ENCODE data around the gene MRPS6.

The MRPS6 gene

GRCh38 chr21:34046917-34047316 lies 26.5 kb upstream of the MRPS6 start:
- H3K9me3 Mint-ChIP-seq, result no peaks in the 10 kb centered on the region

GRCh38 chr21:34047835-34048234 lies 25.5 kb upstream of the MRPS6 start:
- Mint-ChIP-seq H3K4me3 (no peak overlapping the region), H3K27me3 (no peaks in the 10 kb centered on the region), H3K27ac (no peak overlapping the region), H3K4me1 (ENCODE audit: low read depth) (peaks cover 20% of the 10 kb centered on the region), H3K36me3 (ENCODE audit: low read depth) (no peaks in the 10 kb centered on the region), H3K9me3 (no peaks in the 10 kb centered on the region)
- no peak for DNase-seq

More at GRCh38 chr21:34046917-34047316, 26.5 kb upstream of the MRPS6 start:
- Mint-ChIP-seq H3K4me1 (ENCODE audit: low read depth) (peaks cover 26% of the 10 kb centered on the region), H3K4me3 (no peak overlapping the region), H3K36me3 (ENCODE audit: low read depth) (no peaks in the 10 kb centered on the region), H3K27ac (no peak overlapping the region), H3K27me3 (no peaks in the 10 kb centered on the region)
- no peak for DNase-seq

GRCh38 chr21:34052171-34052570 lies 21.2 kb upstream of the MRPS6 start:
- Mint-ChIP-seq H3K4me1 (ENCODE audit: low read depth) (peaks cover 5% of the 10 kb centered on the region), H3K27ac (no peak overlapping the region), H3K27me3 (no peaks in the 10 kb centered on the region), H3K36me3 (ENCODE audit: low read depth) (no peaks in the 10 kb centered on the region), H3K4me3 (no peak overlapping the region), H3K9me3 (no peaks in the 10 kb centered on the region)
- no peak for DNase-seq

GRCh38 chr21:34054259-34054658 lies 19.1 kb upstream of the MRPS6 start:
- H3K27ac Mint-ChIP-seq, result no peak overlapping the region
- H3K4me1 Mint-ChIP-seq (ENCODE audit: low read depth), result peaks cover 5% of the 10 kb centered on the region
- H3K4me3 Mint-ChIP-seq, result no peak overlapping the region
- no peak for DNase-seq
- H3K9me3 Mint-ChIP-seq, result no peaks in the 10 kb centered on the region
- no peaks in the 10 kb centered on the region for H3K27me3 Mint-ChIP-seq
- H3K36me3 Mint-ChIP-seq (ENCODE audit: low read depth), result no peaks in the 10 kb centered on the region

GRCh38 chr21:34055615-34056014 lies 17.8 kb upstream of the MRPS6 start:
- H3K4me1 Mint-ChIP-seq (ENCODE audit: low read depth), result peaks cover 5% of the 10 kb centered on the region
- no peak overlapping the region for H3K4me3 Mint-ChIP-seq
- H3K27me3 Mint-ChIP-seq, result no peaks in the 10 kb centered on the region
- no peak for DNase-seq
- H3K36me3 Mint-ChIP-seq (ENCODE audit: low read depth), result no peaks in the 10 kb centered on the region
- H3K27ac Mint-ChIP-seq, result no peak overlapping the region
- no peaks in the 10 kb centered on the region for H3K9me3 Mint-ChIP-seq

- peaks cover 5% of the 10 kb centered on the region for H3K9me3 Mint-ChIP-seq
- no peaks in the 10 kb centered on the region for H3K27me3 Mint-ChIP-seq
- no peak for DNase-seq
- H3K27ac Mint-ChIP-seq, result no peak overlapping the region
- H3K36me3 Mint-ChIP-seq (ENCODE audit: low read depth), result no peaks in the 10 kb centered on the region
- no peak overlapping the region for H3K4me3 Mint-ChIP-seq
- H3K4me1 Mint-ChIP-seq (ENCODE audit: low read depth), result no peaks in the 10 kb centered on the region
Measured at GRCh38 chr21:34061983-34062382, 11.4 kb upstream of the MRPS6 start.

- no peak for DNase-seq
- peaks cover 5% of the 10 kb centered on the region for H3K9me3 Mint-ChIP-seq
- H3K27me3 Mint-ChIP-seq, result no peaks in the 10 kb centered on the region
- no peak overlapping the region for H3K27ac Mint-ChIP-seq
- H3K36me3 Mint-ChIP-seq (ENCODE audit: low read depth), result no peaks in the 10 kb centered on the region
- no peak overlapping the region for H3K4me3 Mint-ChIP-seq
- H3K4me1 Mint-ChIP-seq (ENCODE audit: low read depth), result no peaks in the 10 kb centered on the region
Measured at GRCh38 chr21:34065027-34065426, 8.4 kb upstream of the MRPS6 start.

GRCh38 chr21:34071683-34072082 lies 1.7 kb upstream of the MRPS6 start:
- peaks cover 27% of the 10 kb centered on the region for H3K4me1 Mint-ChIP-seq (ENCODE audit: low read depth)
- H3K27ac Mint-ChIP-seq, result no peak overlapping the region
- peak overlapping the region; percentile 70 for H3K4me3 Mint-ChIP-seq

GRCh38 chr21:34072145-34073031 lies 990 bp upstream of the MRPS6 start:
- Mint-ChIP-seq H3K9me3 (no peaks in the 10 kb centered on the region), H3K4me3 (peak overlapping the region; percentile 70), H3K4me1 (ENCODE audit: low read depth) (peaks cover 34% of the 10 kb centered on the region), H3K27ac (peak overlapping the region; percentile 79), H3K27me3 (no peaks in the 10 kb centered on the region), H3K36me3 (ENCODE audit: low read depth) (peaks cover 33% of the 10 kb centered on the region)
- peak; percentile 36 for DNase-seq

More at GRCh38 chr21:34071683-34072082, 1.7 kb upstream of the MRPS6 start:
- Mint-ChIP-seq H3K36me3 (ENCODE audit: low read depth) (peaks cover 26% of the 10 kb centered on the region), H3K27me3 (no peaks in the 10 kb centered on the region), H3K9me3 (no peaks in the 10 kb centered on the region)
- DNase-seq, result no peak

- Mint-ChIP-seq H3K9me3 (no peaks in the 10 kb centered on the region), H3K4me1 (ENCODE audit: low read depth) (peaks cover 47% of the 10 kb centered on the region), H3K36me3 (ENCODE audit: low read depth) (peaks cover 45% of the 10 kb centered on the region), H3K27me3 (no peaks in the 10 kb centered on the region), H3K27ac (peak overlapping the region; percentile 95), H3K4me3 (peak overlapping the region; percentile 96)
- DNase-seq, result no peak
Measured at GRCh38 chr21:34073749-34074282, 438 bp downstream of the MRPS6 start.

- Mint-ChIP-seq H3K27ac (peak overlapping the region; percentile 95), H3K9me3 (no peaks in the 10 kb centered on the region), H3K27me3 (no peaks in the 10 kb centered on the region), H3K4me1 (ENCODE audit: low read depth) (peaks cover 53% of the 10 kb centered on the region), H3K36me3 (ENCODE audit: low read depth) (peaks cover 51% of the 10 kb centered on the region), H3K4me3 (peak overlapping the region; percentile 96)
- peak; percentile 48 for DNase-seq
Measured at GRCh38 chr21:34074283-34075090, 1.1 kb downstream of the MRPS6 start.

GRCh38 chr21:34075091-34075425 lies 1.7 kb downstream of the MRPS6 start:
- Mint-ChIP-seq H3K4me3 (peak overlapping the region; percentile 96), H3K27me3 (no peaks in the 10 kb centered on the region), H3K9me3 (no peaks in the 10 kb centered on the region), H3K27ac (peak overlapping the region; percentile 95), H3K36me3 (ENCODE audit: low read depth) (peaks cover 56% of the 10 kb centered on the region), H3K4me1 (ENCODE audit: low read depth) (peaks cover 59% of the 10 kb centered on the region)
- no peak for DNase-seq

- Mint-ChIP-seq H3K27ac (peak overlapping the region; percentile 95), H3K36me3 (ENCODE audit: low read depth) (peaks cover 66% of the 10 kb centered on the region), H3K4me3 (peak overlapping the region; percentile 96), H3K27me3 (no peaks in the 10 kb centered on the region), H3K9me3 (no peaks in the 10 kb centered on the region), H3K4me1 (ENCODE audit: low read depth) (peaks cover 68% of the 10 kb centered on the region)
- no peak for DNase-seq
Measured at GRCh38 chr21:34075760-34076660, 2.6 kb downstream of the MRPS6 start.

GRCh38 chr21:34076835-34077234 lies 3.5 kb downstream of the MRPS6 start:
- peaks cover 75% of the 10 kb centered on the region for H3K4me1 Mint-ChIP-seq (ENCODE audit: low read depth)
- peaks cover 74% of the 10 kb centered on the region for H3K36me3 Mint-ChIP-seq (ENCODE audit: low read depth)
- peak overlapping the region; percentile 79 for H3K27ac Mint-ChIP-seq

More at GRCh38 chr21:34076835-34077234, 3.5 kb downstream of the MRPS6 start:
- Mint-ChIP-seq H3K4me3 (peak overlapping the region; percentile 96), H3K27me3 (no peaks in the 10 kb centered on the region), H3K9me3 (no peaks in the 10 kb centered on the region)
- no peak for DNase-seq

Data from activated T-cell treated with anti-CD3 and anti-CD28 coated beads, Interleukin-2, amount 50 U/mL, for 24 hours (primary cell).